Measurements from ENCODE around the gene SLC16A14.

The SLC16A14 gene

GRCh38 chr2:230097841-230098240 lies 29.1 kb upstream of the SLC16A14 start:
- POLR2A ChIA-PET, result no interaction called here
- Histone ChIP-seq H3K9me3 (ENCODE audit: control insufficient read depth, insufficient read depth, low read depth, low read length) (no peaks in the 10 kb centered on the region), H3K36me3 (ENCODE audit: control insufficient read depth in 2 of 2, insufficient read depth in 1 of 2, low read length in 2 of 2) (no peaks in the 10 kb centered on the region), H3K27ac (ENCODE audit: extremely low read depth, low read depth, low read length) (no peak overlapping the region), H3K4me1 (ENCODE audit: control insufficient read depth, insufficient read depth, low read length) (no peaks in the 10 kb centered on the region), H3K4me3 (ENCODE audit: low read depth, low read length) (no peak overlapping the region)
- TF ChIP-seq ZNF600 (tag by site-specific recombination; IDR thresholded peaks at IDR 0.05) (no peak), ZNF561 (tag by site-specific recombination; IDR thresholded peaks at IDR 0.05; ENCODE audit: borderline replicate concordance) (no peak), ZNF571 (tag by site-specific recombination; IDR thresholded peaks at IDR 0.05) (no peak), BCL11A (tag by site-specific recombination; IDR thresholded peaks at IDR 0.05; ENCODE audit: low read depth) (no peak), ZFP37 (tag by site-specific recombination; IDR thresholded peaks at IDR 0.05) (no peak), BCL6B (tag by site-specific recombination; IDR thresholded peaks at IDR 0.05) (no peak), ZNF362 (tag by site-specific recombination; IDR thresholded peaks at IDR 0.05) (no peak), ZNF768 (tag by site-specific recombination; IDR thresholded peaks at IDR 0.05) (no peak)
- CTCF ChIA-PET, result no interaction called here

- TF ChIP-seq ZBTB48 (tag by site-specific recombination; IDR thresholded peaks at IDR 0.05), result no peak
- TF ChIP-seq, protein P1, sequence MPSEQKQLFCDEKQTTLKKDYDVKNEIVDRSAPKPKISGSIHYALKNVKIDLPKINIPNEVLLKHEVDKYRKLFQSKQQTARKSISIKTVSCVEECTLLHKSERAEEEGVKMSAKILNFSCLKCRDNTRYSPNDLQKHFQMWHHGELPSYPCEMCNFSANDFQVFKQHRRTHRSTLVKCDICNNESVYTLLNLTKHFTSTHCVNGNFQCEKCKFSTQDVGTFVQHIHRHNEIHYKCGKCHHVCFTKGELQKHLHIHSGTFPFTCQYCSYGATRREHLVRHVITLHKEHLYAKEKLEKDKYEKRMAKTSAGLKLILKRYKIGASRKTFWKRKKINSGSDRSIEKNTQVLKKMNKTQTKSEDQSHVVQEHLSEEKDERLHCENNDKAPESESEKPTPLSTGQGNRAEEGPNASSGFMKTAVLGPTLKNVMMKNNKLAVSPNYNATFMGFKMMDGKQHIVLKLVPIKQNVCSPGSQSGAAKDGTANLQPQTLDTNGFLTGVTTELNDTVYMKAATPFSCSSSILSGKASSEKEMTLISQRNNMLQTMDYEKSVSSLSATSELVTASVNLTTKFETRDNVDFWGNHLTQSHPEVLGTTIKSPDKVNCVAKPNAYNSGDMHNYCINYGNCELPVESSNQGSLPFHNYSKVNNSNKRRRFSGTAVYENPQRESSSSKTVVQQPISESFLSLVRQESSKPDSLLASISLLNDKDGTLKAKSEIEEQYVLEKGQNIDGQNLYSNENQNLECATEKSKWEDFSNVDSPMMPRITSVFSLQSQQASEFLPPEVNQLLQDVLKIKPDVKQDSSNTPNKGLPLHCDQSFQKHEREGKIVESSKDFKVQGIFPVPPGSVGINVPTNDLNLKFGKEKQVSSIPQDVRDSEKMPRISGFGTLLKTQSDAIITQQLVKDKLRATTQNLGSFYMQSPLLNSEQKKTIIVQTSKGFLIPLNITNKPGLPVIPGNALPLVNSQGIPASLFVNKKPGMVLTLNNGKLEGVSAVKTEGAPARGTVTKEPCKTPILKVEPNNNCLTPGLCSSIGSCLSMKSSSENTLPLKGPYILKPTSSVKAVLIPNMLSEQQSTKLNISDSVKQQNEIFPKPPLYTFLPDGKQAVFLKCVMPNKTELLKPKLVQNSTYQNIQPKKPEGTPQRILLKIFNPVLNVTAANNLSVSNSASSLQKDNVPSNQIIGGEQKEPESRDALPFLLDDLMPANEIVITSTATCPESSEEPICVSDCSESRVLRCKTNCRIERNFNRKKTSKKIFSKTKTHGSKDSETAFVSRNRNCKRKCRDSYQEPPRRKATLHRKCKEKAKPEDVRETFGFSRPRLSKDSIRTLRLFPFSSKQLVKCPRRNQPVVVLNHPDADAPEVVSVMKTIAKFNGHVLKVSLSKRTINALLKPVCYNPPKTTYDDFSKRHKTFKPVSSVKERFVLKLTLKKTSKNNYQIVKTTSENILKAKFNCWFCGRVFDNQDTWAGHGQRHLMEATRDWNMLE (tag by site-specific recombination; conservative IDR thresholded peaks at IDR 0.05; ENCODE audit: low read depth), result no peak
- no peak for TF ChIP-seq KLF9 (tag by site-specific recombination; IDR thresholded peaks at IDR 0.05; ENCODE audit: low read depth)
- TF ChIP-seq ZNF146 (tag by site-specific recombination; IDR thresholded peaks at IDR 0.05), result no peak
- ChIA-PET POLR2A (no interaction called here), CTCF (no interaction called here)
- Histone ChIP-seq H3K36me3 (ENCODE audit: control insufficient read depth in 2 of 2, insufficient read depth in 1 of 2, low read length in 2 of 2) (no peaks in the 10 kb centered on the region), H3K27ac (ENCODE audit: extremely low read depth, low read depth, low read length) (no peak overlapping the region), H3K9me3 (ENCODE audit: control insufficient read depth, insufficient read depth, low read depth, low read length) (no peaks in the 10 kb centered on the region), H3K4me1 (ENCODE audit: control insufficient read depth, insufficient read depth, low read length) (no peaks in the 10 kb centered on the region), H3K4me3 (ENCODE audit: low read depth, low read length) (no peak overlapping the region)
Observed at GRCh38 chr2:230097424-230097823, 28.7 kb upstream of the SLC16A14 start.

DNA sequence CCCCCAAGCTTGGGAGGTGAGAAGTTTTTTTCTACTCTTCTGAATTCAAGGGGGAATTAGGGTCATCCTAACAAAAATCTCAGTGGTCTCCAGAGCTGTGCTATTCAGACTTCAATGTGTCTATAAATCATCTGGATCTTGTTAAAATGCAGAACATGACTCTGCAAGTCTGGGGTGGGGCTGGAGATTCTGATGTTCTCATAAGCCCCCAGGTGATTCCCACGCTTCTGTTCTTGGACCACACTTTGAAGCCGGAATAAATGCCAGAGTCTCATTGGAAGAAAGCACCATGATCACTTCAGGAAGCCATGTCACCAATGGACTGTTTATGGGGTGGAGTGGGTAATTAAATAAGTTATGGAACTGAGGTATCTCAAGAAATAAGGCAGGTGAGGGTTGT lies 22.2 kb upstream of the SLC16A14 start:
- no peaks in the 10 kb centered on the region for H3K9me3 ChIP-seq (ENCODE audit: control insufficient read depth, insufficient read depth, low read depth, low read length)
- no peak overlapping the region for H3K27ac ChIP-seq (ENCODE audit: extremely low read depth, low read depth, low read length)
- no peak overlapping the region for H3K4me3 ChIP-seq (ENCODE audit: low read depth, low read length)
- no peak for TF ChIP-seq ZNF341 (tag by site-specific recombination; IDR thresholded peaks at IDR 0.05; ENCODE audit: low read depth)
- TF ChIP-seq ZNF184 (tag by site-specific recombination; IDR thresholded peaks at IDR 0.05), result no peak
- no peak for TF ChIP-seq YY2 (tag by site-specific recombination; IDR thresholded peaks at IDR 0.05)
- no peak for TF ChIP-seq ZFHX2 (tag by site-specific recombination; conservative IDR thresholded peaks at IDR 0.05)
- no peak for TF ChIP-seq HOXA7 (CRISPR knock-in tag; IDR thresholded peaks at IDR 0.05; ENCODE audit: borderline replicate concordance)
- TF ChIP-seq SALL2 (tag by site-specific recombination; IDR thresholded peaks at IDR 0.05; ENCODE audit: borderline replicate concordance), result no peak
- TF ChIP-seq ZBTB11 (tag by site-specific recombination; conservative IDR thresholded peaks at IDR 0.05; ENCODE audit: low read depth), result no peak
- TF ChIP-seq ZXDB (tag by site-specific recombination; IDR thresholded peaks at IDR 0.05), result no peak
- no peak for TF ChIP-seq ZNF157 (tag by site-specific recombination; IDR thresholded peaks at IDR 0.05)
- TF ChIP-seq ZNF274 (IDR thresholded peaks at IDR 0.05; ENCODE audit: low read length), result no peak
- no peak for TF ChIP-seq ZNF274 (tag by site-specific recombination; IDR thresholded peaks at IDR 0.05; ENCODE audit: borderline replicate concordance)
- no peak for TF ChIP-seq ZNF600 (tag by site-specific recombination; IDR thresholded peaks at IDR 0.05)
- ChIA-PET CTCF (interaction anchor here (1.1 kb wide), 1 partner anchor 37 kb away, joined by 3 read pairs; no protein-coding TSS in a partner anchor), POLR2A (no interaction called here)
- no peaks in the 10 kb centered on the region for H3K4me1 ChIP-seq (ENCODE audit: control insufficient read depth, insufficient read depth, low read length)
- no peaks in the 10 kb centered on the region for H3K36me3 ChIP-seq (ENCODE audit: control insufficient read depth in 2 of 2, insufficient read depth in 1 of 2, low read length in 2 of 2)

Measured in HEK293 (cell line).